Measurements from ENCODE around the gene CNBD2.
"Not testable (repeated sequence)": the region's sequence is repeated elsewhere in the genome, so short reads cannot be mapped to it uniquely, and the experiment has no call there.

CNBD2 gene

GRCh38 chr20:36070451-36070850 lies 102.1 kb downstream of the CNBD2 start:
- no peak for TF ChIP-seq CTCF (IDR thresholded peaks at IDR 0.05)
- Histone ChIP-seq H3K4me3 (no peak overlapping the region), H3K4me1 (peaks cover 0 to 4% (median 2%) of the 10 kb centered on the region in 4 donors), H3K27me3 (no peaks in the 10 kb centered on the region), H3K27ac (no peak overlapping the region), H3K36me3 (no peaks in the 10 kb centered on the region), H3K9me3 (no peaks in the 10 kb centered on the region)
- intact Hi-C loops (cut with DNase I; ENCODE audit: low total_unique reads): no loop called here
- DNase-seq: no peak

GRCh38 chr20:36071848-36072247 lies 103.5 kb downstream of the CNBD2 start:
- no peak for DNase-seq
- Histone ChIP-seq H3K4me1 (no peaks in the 10 kb centered on the region), H3K36me3 (no peaks in the 10 kb centered on the region), H3K27ac (no peak overlapping the region), H3K9me3 (no peaks in the 10 kb centered on the region), H3K27me3 (no peaks in the 10 kb centered on the region), H3K4me3 (no peak overlapping the region)
- intact Hi-C loops (cut with DNase I; ENCODE audit: low total_unique reads): no loop called here
- TF ChIP-seq CTCF (IDR thresholded peaks at IDR 0.05): no peak

- Histone ChIP-seq H3K4me1 (no peaks in the 10 kb centered on the region), H3K27ac (no peak overlapping the region), H3K36me3 (no peaks in the 10 kb centered on the region), H3K27me3 (no peaks in the 10 kb centered on the region), H3K4me3 (no peak overlapping the region), H3K9me3 (no peaks in the 10 kb centered on the region)
- no peak for TF ChIP-seq CTCF (IDR thresholded peaks at IDR 0.05)
- no peak for DNase-seq
- intact Hi-C loops (cut with DNase I; ENCODE audit: low total_unique reads): no loop called here
Measured at GRCh38 chr20:36074983-36075382, 106.6 kb downstream of the CNBD2 start.

GRCh38 chr20:36077762-36078161 lies 109.4 kb downstream of the CNBD2 start:
- H3K36me3 ChIP-seq; H3K4me1 ChIP-seq; H3K4me3 ChIP-seq; DNase-seq; H3K27ac ChIP-seq; H3K27me3 ChIP-seq; H3K9me3 ChIP-seq; intact Hi-C loops (cut with DNase I; ENCODE audit: low total_unique reads): not testable (repeated sequence)

GRCh38 chr20:36079486-36079885 lies 111.1 kb downstream of the CNBD2 start:
- no peaks in the 10 kb centered on the region for H3K36me3 ChIP-seq
- DNase-seq: no peak
- H3K4me3 ChIP-seq: no peak overlapping the region
- no peak for TF ChIP-seq CTCF (IDR thresholded peaks at IDR 0.05)
- intact Hi-C loops (cut with DNase I; ENCODE audit: low total_unique reads): no loop called here
- no peaks in the 10 kb centered on the region for H3K27me3 ChIP-seq
- no peak overlapping the region for H3K27ac ChIP-seq
- no peaks in the 10 kb centered on the region for H3K9me3 ChIP-seq
- no peaks in the 10 kb centered on the region for H3K4me1 ChIP-seq

GRCh38 chr20:36079984-36080383 lies 111.6 kb downstream of the CNBD2 start:
- H3K36me3 ChIP-seq; H3K27ac ChIP-seq; intact Hi-C loops (cut with DNase I; ENCODE audit: low total_unique reads); H3K9me3 ChIP-seq; H3K4me3 ChIP-seq; DNase-seq; H3K4me1 ChIP-seq; H3K27me3 ChIP-seq: not testable (repeated sequence)
